Neuronal stem cell (in vitro differentiated cells): ENCODE measurements around the gene KTN1.

Experiments
- DNase-seq: peaks from one replicate; pipeline ENCODE4 v3.0.0-alpha.2; 2013; ENCODE audit warnings: low spot score
- H2AFZ ChIP-seq: one replicate; pipeline ENCODE4 v1.6.1; 2013; ENCODE audit warnings: mild to moderate bottlenecking, low read length, inconsistent platforms
- H2AK5ac ChIP-seq: 2 replicates; pipeline ENCODE4 v1.6.1; 2013; ENCODE audit warnings: low read depth, mild to moderate bottlenecking, inconsistent platforms, low read length, moderate library complexity, mixed read lengths
- H2BK120ac ChIP-seq: 2 replicates; pipeline ENCODE4 v1.6.1; 2013; ENCODE audit warnings: low read depth, mild to moderate bottlenecking, inconsistent platforms, low read length, moderate library complexity, mixed read lengths
- H2BK12ac ChIP-seq: one replicate; pipeline ENCODE4 v1.6.1; 2013; ENCODE audit warnings: low read length, inconsistent platforms
- H2BK15ac ChIP-seq: 2 replicates; pipeline ENCODE4 v1.6.1; 2013; ENCODE audit warnings: mild to moderate bottlenecking, low read length, inconsistent platforms, mixed read lengths
- H2BK5ac ChIP-seq: one replicate; pipeline ENCODE4 v1.6.1; 2013; ENCODE audit warnings: inconsistent platforms, mild to moderate bottlenecking, low read length, moderate library complexity
- H3K14ac ChIP-seq: one replicate; pipeline ENCODE4 v1.6.1; 2013; ENCODE audit warnings: low read length, inconsistent platforms
- H3K18ac ChIP-seq: 2 replicates; pipeline ENCODE4 v1.6.1; 2013; ENCODE audit warnings: low read length, inconsistent platforms
- H3K23ac ChIP-seq: 2 replicates; pipeline ENCODE4 v1.6.1; 2013; ENCODE audit warnings: low read depth, mild to moderate bottlenecking, mixed read lengths, low read length, inconsistent platforms; ENCODE audit not compliant: poor library complexity
- H3K27ac ChIP-seq: replicated peaks from 3 replicates; pipeline ENCODE4 v1.5.1; 2013; ENCODE audit warnings: low read length, inconsistent platforms
- H3K27me3 ChIP-seq, 3 experiments: 2 replicates each; pipeline ENCODE4 v1.6.1; 2013; ENCODE audit warnings: low read length in 3 of 3, mild to moderate bottlenecking in 2 of 3, inconsistent platforms in 1 of 3, low read depth in 1 of 3, mixed read lengths in 1 of 3, moderate library complexity in 1 of 3; ENCODE audit not compliant: control insufficient read depth in 3 of 3, insufficient read depth in 3 of 3
- H3K36me3 ChIP-seq, 2 donors: replicated peaks in 1 of 2; 2 replicates each; pipeline ENCODE4 v1.6.1; 2013; ENCODE audit warnings: low read length in 2 of 2; ENCODE audit not compliant: control insufficient read depth in 2 of 2, insufficient read depth in 2 of 2
- H3K4ac ChIP-seq: 2 replicates; pipeline ENCODE4 v1.6.1; 2013; ENCODE audit warnings: inconsistent platforms, mild to moderate bottlenecking, low read length, moderate library complexity
- H3K4me1 ChIP-seq, 2 donors: 1 replicate in 1 of 2; 2 replicates in 1 of 2; pipeline ENCODE4 v1.6.1; 2013; ENCODE audit warnings: low read length in 2 of 2, low read depth in 1 of 2; ENCODE audit not compliant: control insufficient read depth in 2 of 2, insufficient read depth in 1 of 2
- H3K4me2 ChIP-seq: one replicate; pipeline ENCODE4 v1.6.1; 2013; ENCODE audit warnings: mild to moderate bottlenecking, low read length, inconsistent platforms; ENCODE audit not compliant: insufficient read depth, poor library complexity, severe bottlenecking
- H3K4me3 ChIP-seq, 2 donors: 2 replicates each; pipeline ENCODE4 v1.5.1; 2013; ENCODE audit warnings: low read length in 2 of 2, mild to moderate bottlenecking in 2 of 2, inconsistent platforms in 1 of 2, moderate library complexity in 1 of 2
- H3K79me1 ChIP-seq: one replicate; pipeline ENCODE4 v1.6.1; 2013; ENCODE audit warnings: low read depth, mild to moderate bottlenecking, inconsistent platforms, low read length, moderate library complexity
- H3K9ac ChIP-seq: one replicate; pipeline ENCODE4 v1.6.1; 2013; ENCODE audit warnings: mild to moderate bottlenecking, low read depth, low read length, inconsistent platforms; ENCODE audit not compliant: poor library complexity
- H3K9me3 ChIP-seq, 2 donors: replicated peaks in 1 of 2; 2 replicates each; pipeline versions ENCODE3 to v1.6.1; 2013; ENCODE audit warnings: low read length in 2 of 2, mild to moderate bottlenecking in 2 of 2, inconsistent platforms in 1 of 2, low read depth in 1 of 2, mixed read lengths in 1 of 2, moderate library complexity in 1 of 2; ENCODE audit not compliant: control insufficient read depth in 2 of 2, insufficient read depth in 1 of 2
- H4K8ac ChIP-seq: one replicate; pipeline ENCODE4 v1.6.1; 2013; ENCODE audit warnings: low read depth, mild to moderate bottlenecking, inconsistent platforms, low read length, moderate library complexity
- H4K91ac ChIP-seq: one replicate; pipeline ENCODE4 v1.6.1; 2013; ENCODE audit warnings: low read length, low read depth, mild to moderate bottlenecking, inconsistent platforms; ENCODE audit not compliant: poor library complexity
- WGBS, 2 donors: extraction: QIAGEN DNeasy Blood & Tissue Kit; methylation state at CpG; one replicate each; pipeline ENCODE4 v1.1.7; 2013; ENCODE audit warnings: missing lambda C conversion rate in 2 of 2, mixed read lengths in 1 of 2; ENCODE audit not compliant: insufficient read length in 2 of 2, insufficient replicate concordance in 1 of 2; ENCODE audit errors: extremely low coverage in 2 of 2; 5-methylcytosine and 5-hydroxymethylcytosine counted together

The KTN1 gene

DNA sequence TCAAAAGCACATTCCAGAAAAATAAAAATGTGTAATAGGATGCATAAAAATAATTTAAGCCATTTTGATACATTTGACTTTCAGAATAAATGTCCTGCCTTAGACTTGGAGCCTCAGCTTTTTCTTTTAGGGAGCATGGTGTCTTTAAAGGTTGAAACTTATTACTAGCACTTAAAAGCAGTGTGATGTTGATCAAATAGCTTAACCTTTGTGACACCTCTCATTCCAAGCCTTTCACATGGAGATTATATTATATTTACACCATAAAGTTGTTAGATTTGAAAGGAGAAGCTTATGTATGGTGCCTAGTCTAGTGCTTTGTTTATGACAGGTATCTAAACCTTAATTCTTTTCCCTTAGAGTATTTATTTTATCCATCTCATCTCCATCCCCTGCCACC, 61.9 kb downstream of the KTN1 start:
- Histone ChIP-seq H3K18ac (no peak overlapping the region), H3K4ac (no peak overlapping the region), H4K91ac (no peak overlapping the region), H3K4me1 (no peaks in the 10 kb centered on the region), H3K27me3 (no peaks in the 10 kb centered on the region), H3K36me3 (peaks cover 5 to 99% of the 10 kb centered on the region in 2 donors), H3K4me2 (no peak overlapping the region), H3K9me3 (no peaks in the 10 kb centered on the region), H3K23ac (no peak overlapping the region), H3K9ac (no peak overlapping the region), H3K79me1 (no peaks in the 10 kb centered on the region), H3K4me3 (no peak overlapping the region), H2BK12ac (no peak overlapping the region), H4K8ac (no peak overlapping the region), H2BK120ac (no peak overlapping the region), H2BK5ac (no peak overlapping the region), H2AFZ (no peak overlapping the region), H2AK5ac (no peak overlapping the region), H3K27ac (no peak overlapping the region), H2BK15ac (no peak overlapping the region), H3K14ac (no peak overlapping the region)
- DNase-seq: no peak

GRCh38 chr14:55645145-55645544, 65.1 kb downstream of the KTN1 start:
- WGBS, 2 donors: no CpG with 5 or more reads among the region's 1 CpG
- H3K14ac ChIP-seq: no peak overlapping the region
- H3K27me3 ChIP-seq: no peaks in the 10 kb centered on the region
- H3K36me3 ChIP-seq: peaks cover 5 to 95% of the 10 kb centered on the region in 2 donors
- no peak for DNase-seq
- no peak overlapping the region for H4K91ac ChIP-seq
- H2BK15ac ChIP-seq: no peak overlapping the region
- no peak overlapping the region for H3K27ac ChIP-seq
- no peak overlapping the region for H4K8ac ChIP-seq
- H2BK12ac ChIP-seq: no peak overlapping the region
- no peak overlapping the region for H3K4me3 ChIP-seq
- no peaks in the 10 kb centered on the region for H3K4me1 ChIP-seq
- H3K4me2 ChIP-seq: no peak overlapping the region
- H2AK5ac ChIP-seq: no peak overlapping the region
- no peak overlapping the region for H2AFZ ChIP-seq
- H2BK120ac ChIP-seq: no peak overlapping the region
- H3K9ac ChIP-seq: no peak overlapping the region
- no peaks in the 10 kb centered on the region for H3K79me1 ChIP-seq
- no peak overlapping the region for H3K4ac ChIP-seq
- H2BK5ac ChIP-seq: no peak overlapping the region
- H3K18ac ChIP-seq: no peak overlapping the region
- no peak overlapping the region for H3K23ac ChIP-seq
- H3K9me3 ChIP-seq: no peaks in the 10 kb centered on the region

GRCh38 chr14:55645845-55646832, 66.1 kb downstream of the KTN1 start:
- WGBS, 2 donors: no CpG with 5 or more reads among the region's 2 CpGs
- H3K36me3 ChIP-seq: peaks cover 5 to 95% of the 10 kb centered on the region in 2 donors
- H3K9ac ChIP-seq: no peak overlapping the region

GRCh38 chr14:55650992-55651391, 71.0 kb downstream of the KTN1 start:
- WGBS, 2 donors: no CpG with 5 or more reads among the region's 1 CpG
- H3K4me3 ChIP-seq: no peak overlapping the region
- no peak overlapping the region for H4K91ac ChIP-seq

More at GRCh38 chr14:55645845-55646832, 66.1 kb downstream of the KTN1 start:
- Histone ChIP-seq H2AK5ac (no peak overlapping the region), H2BK15ac (no peak overlapping the region), H4K8ac (no peak overlapping the region), H2BK5ac (no peak overlapping the region), H4K91ac (no peak overlapping the region), H3K27ac (no peak overlapping the region), H3K27me3 (no peaks in the 10 kb centered on the region), H3K4me3 (no peak overlapping the region), H3K9me3 (no peaks in the 10 kb centered on the region), H2AFZ (no peak overlapping the region), H3K4me1 (no peaks in the 10 kb centered on the region), H3K4me2 (no peak overlapping the region), H2BK12ac (no peak overlapping the region), H2BK120ac (no peak overlapping the region), H3K23ac (no peak overlapping the region), H3K18ac (no peak overlapping the region), H3K14ac (no peak overlapping the region), H3K79me1 (no peaks in the 10 kb centered on the region), H3K4ac (no peak overlapping the region)
- no peak for DNase-seq

More at GRCh38 chr14:55650992-55651391, 71.0 kb downstream of the KTN1 start:
- no peaks in the 10 kb centered on the region for H3K4me1 ChIP-seq
- H2BK15ac ChIP-seq: no peak overlapping the region
- no peak for DNase-seq
- H3K14ac ChIP-seq: no peak overlapping the region
- no peak overlapping the region for H3K27ac ChIP-seq
- H3K27me3 ChIP-seq: no peaks in the 10 kb centered on the region
- no peak overlapping the region for H2AK5ac ChIP-seq
- no peak overlapping the region for H2BK5ac ChIP-seq
- no peak overlapping the region for H3K18ac ChIP-seq
- H3K4me2 ChIP-seq: no peak overlapping the region
- no peak overlapping the region for H2BK120ac ChIP-seq
- peaks cover 0 to 92% of the 10 kb centered on the region in 2 donors for H3K36me3 ChIP-seq
- H3K23ac ChIP-seq: no peak overlapping the region
- no peak overlapping the region for H3K9ac ChIP-seq
- no peak overlapping the region for H2AFZ ChIP-seq
- no peaks in the 10 kb centered on the region for H3K9me3 ChIP-seq
- H2BK12ac ChIP-seq: no peak overlapping the region
- H4K8ac ChIP-seq: no peak overlapping the region
- no peaks in the 10 kb centered on the region for H3K79me1 ChIP-seq
- no peak overlapping the region for H3K4ac ChIP-seq
